ENCODE data around the gene OR2AE1.
"Not testable (repeated sequence)": the region's sequence is repeated elsewhere in the genome, so short reads cannot be mapped to it uniquely, and the experiment has no call there.

OR2AE1 gene, protein sequence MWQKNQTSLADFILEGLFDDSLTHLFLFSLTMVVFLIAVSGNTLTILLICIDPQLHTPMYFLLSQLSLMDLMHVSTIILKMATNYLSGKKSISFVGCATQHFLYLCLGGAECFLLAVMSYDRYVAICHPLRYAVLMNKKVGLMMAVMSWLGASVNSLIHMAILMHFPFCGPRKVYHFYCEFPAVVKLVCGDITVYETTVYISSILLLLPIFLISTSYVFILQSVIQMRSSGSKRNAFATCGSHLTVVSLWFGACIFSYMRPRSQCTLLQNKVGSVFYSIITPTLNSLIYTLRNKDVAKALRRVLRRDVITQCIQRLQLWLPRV

DNA sequence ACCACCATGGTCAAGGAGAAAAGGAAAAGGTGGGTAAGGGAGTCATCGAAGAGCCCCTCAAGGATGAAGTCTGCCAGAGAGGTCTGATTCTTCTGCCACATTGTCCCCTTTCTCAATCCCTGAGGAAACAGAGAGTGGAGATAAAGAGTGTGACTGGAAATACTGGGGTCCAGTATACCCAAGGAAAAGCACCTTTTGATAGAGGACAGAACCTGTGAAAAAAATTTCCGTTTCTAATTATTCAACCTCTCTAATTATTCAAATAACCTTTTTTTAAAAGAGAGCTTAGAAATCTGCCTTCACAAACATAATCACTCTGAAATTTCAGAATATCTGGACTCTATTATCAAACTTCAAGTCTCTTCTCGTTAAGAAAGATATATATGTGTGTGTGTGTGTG lies at the start of gene OR2AE1:
Gene OR2AE1 (minus strand): TSS at position 101 of the 400 bp plus-strand sequence. CDS start 0 bp downstream, at position 101.
- DNase-seq (ENCODE audit: low read depth in 2 of 2): no peak

DNA sequence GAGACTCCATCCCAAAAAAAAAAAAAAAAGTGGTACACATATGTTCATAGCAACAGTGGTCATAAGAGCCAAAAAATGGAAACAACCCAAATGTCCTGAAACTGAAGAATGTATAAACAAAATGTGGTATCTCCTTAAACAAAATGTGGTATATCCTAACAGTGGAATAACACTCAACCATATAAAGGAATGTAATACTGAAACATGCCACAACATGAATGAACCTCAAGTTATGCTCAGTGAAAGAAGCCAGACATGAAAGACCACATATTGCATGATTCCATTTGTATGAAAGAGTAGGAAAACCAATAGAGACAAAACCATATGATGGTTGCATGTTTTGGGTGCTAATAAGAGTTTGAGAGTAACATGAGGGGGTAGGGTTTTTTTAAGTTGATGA lies 49.5 kb upstream of the OR2AE1 start:
- DNase-seq (ENCODE audit: low read depth in 2 of 2): no peak

GRCh38 chr7:99923200-99923599 lies 46.4 kb upstream of the OR2AE1 start:
- no peak for DNase-seq (ENCODE audit: low read depth in 2 of 2)

DNA sequence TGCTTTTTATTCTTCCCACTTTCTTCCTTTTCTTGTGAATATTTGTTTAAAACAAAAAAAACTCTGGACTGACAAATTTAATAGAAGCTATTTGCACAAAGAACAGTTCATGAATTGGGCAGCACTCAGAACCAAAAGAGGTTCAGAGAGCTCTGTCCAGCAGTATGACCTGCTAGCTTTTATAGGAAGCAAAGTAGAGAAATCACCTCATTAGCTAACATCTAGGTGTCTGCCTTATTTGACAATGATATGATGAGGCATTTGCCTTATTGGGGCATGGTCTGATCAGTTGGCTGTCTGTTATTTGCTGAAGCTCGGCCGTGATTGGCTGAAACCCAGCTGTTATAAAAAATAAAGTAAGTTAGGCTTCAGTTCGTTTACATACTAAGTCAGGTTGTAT lies 43.3 kb upstream of the OR2AE1 start:
- DNase-seq (ENCODE audit: low read depth in 2 of 2): no peak

- DNase-seq (ENCODE audit: low read depth in 2 of 2): no peak
Measured at GRCh38 chr7:99919814-99920112, 42.9 kb upstream of the OR2AE1 start.

- DNase-seq (ENCODE audit: low read depth in 2 of 2): peak; percentile 76 to 84
Measured at GRCh38 chr7:99918959-99919813, 42.4 kb upstream of the OR2AE1 start, which contains the start of gene TRIM4. Gene TRIM4 (minus strand): TSS chr7:99919530. CDS start chr7:99919401, 129 bp downstream.

DNA sequence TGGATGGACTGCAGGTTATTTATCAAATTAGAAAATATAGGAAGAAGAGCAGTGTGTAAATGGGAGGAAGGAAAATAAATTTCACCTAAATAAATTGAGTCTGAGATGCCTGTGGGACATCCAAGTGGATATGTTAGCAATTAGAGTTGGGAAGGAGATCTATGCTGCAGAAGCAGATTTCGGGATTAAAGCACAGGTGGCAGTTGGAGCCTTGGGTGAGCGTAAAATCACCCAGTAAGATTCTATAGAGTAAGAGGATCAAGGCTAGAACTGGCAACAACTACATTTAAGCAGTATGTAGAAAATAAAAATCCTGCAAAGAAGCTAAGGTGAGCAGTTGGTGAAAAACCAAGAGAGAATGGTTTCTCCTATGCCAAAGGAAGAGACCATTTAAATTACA lies 34.1 kb upstream of the OR2AE1 start:
- no peak for DNase-seq (ENCODE audit: low read depth in 2 of 2)

GRCh38 chr7:99901581-99901980 lies 24.7 kb upstream of the OR2AE1 start:
- no peak for DNase-seq (ENCODE audit: low read depth in 2 of 2)

GRCh38 chr7:99899830-99900519 lies 23.1 kb upstream of the OR2AE1 start:
- DNase-seq (ENCODE audit: low read depth in 2 of 2): no peak

DNA sequence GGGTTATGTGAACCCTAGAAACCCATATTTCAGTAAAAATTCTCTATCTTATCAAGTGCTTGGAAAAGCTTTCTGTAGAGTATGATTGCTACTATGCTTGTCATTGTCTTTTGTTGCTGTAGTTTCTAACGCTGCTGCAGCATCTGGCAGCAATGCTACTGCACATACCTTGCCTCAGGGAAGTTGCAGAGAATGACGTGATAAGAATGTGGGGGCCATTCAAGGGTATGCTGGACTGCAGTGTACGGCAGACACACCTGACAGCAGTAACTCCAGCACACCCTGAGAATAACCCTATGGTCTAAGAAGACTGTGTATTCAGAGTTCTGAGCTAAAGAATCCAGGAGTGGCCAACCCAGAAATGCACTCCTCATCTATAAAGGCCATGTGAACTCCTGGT lies 22.0 kb upstream of the OR2AE1 start:
- no peak for DNase-seq (ENCODE audit: low read depth in 2 of 2)

- no peak for DNase-seq (ENCODE audit: low read depth in 2 of 2)
Measured at GRCh38 chr7:99898023-99898357, 21.2 kb upstream of the OR2AE1 start.

GRCh38 chr7:99897322-99898022 lies 20.6 kb upstream of the OR2AE1 start:
- no peak for DNase-seq (ENCODE audit: low read depth in 2 of 2)

GRCh38 chr7:99894738-99895137 lies 17.9 kb upstream of the OR2AE1 start:
- no peak for DNase-seq (ENCODE audit: low read depth in 2 of 2)

DNA sequence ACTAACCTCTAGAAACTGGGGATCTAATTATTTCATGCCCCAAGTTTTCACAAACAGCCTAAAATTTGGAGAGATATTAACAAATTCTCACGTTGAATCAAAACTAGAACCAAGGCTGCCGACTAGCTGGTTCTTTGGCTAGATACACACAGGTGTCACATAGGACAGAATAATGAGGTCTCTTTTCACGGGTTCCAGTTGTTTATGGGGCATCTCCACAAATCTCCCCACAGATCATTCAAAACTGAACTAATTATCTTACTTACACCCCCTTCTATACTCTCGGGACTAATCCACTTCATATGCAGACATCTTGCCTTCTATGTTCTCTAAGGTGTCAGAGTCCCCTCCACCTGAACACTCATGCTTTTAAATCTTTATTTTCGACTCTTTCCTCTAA lies 16.4 kb upstream of the OR2AE1 start:
- DNase-seq (ENCODE audit: low read depth in 2 of 2): no peak

- DNase-seq (ENCODE audit: low read depth in 2 of 2): not testable (repeated sequence)
Measured at GRCh38 chr7:99890348-99890747, 13.5 kb upstream of the OR2AE1 start.

DNA sequence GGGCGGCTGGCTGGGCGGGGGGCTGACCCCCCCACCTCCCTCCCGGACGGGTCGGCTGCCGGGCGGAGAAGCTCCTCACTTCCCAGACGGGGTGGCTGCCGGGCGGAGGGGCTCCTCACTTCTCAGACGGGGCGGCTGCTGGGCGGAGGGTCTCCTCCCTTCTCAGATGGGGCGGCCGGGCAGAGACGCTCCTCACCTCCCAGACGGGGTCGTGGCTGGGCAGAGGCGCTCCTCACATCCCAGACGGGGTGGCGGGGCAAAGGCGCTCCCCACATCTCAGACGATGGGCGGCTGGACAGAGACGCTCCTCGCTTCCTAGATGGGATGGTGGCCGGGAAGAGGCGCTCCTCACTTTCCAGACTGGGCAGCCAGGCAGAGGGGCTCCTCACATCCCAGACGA lies 11.5 kb upstream of the OR2AE1 start:
- not testable (repeated sequence) for DNase-seq (ENCODE audit: low read depth in 2 of 2)

- DNase-seq (ENCODE audit: low read depth in 2 of 2): no peak
Measured at GRCh38 chr7:99881370-99881769, 4.5 kb upstream of the OR2AE1 start.

- no peak for DNase-seq (ENCODE audit: low read depth in 2 of 2)
Measured at GRCh38 chr7:99876491-99876890, 342 bp downstream of the OR2AE1 start.

DNA sequence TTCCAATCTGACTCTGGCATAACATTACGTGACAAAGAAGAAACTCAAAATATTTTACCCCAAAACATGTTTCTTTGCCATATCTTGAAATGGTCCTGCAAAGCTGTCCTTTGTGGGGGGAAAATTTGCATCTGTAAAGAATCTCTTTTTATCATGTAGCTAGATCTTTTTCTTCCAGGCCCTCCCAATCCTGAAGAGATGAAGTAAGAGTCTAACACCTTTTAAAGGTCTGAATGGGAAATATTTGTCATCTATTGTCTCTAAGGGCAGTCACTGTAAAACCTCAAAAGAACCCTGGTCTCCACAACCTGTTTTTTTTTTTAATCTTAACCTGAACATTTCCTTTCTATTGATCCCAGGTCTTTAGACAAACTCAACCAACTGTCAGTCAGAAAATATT lies 8.6 kb downstream of the OR2AE1 start:
- DNase-seq (ENCODE audit: low read depth in 2 of 2): no peak

GRCh38 chr7:99867477-99867876 lies 9.4 kb downstream of the OR2AE1 start:
- not testable (repeated sequence) for DNase-seq (ENCODE audit: low read depth in 2 of 2)

DNA sequence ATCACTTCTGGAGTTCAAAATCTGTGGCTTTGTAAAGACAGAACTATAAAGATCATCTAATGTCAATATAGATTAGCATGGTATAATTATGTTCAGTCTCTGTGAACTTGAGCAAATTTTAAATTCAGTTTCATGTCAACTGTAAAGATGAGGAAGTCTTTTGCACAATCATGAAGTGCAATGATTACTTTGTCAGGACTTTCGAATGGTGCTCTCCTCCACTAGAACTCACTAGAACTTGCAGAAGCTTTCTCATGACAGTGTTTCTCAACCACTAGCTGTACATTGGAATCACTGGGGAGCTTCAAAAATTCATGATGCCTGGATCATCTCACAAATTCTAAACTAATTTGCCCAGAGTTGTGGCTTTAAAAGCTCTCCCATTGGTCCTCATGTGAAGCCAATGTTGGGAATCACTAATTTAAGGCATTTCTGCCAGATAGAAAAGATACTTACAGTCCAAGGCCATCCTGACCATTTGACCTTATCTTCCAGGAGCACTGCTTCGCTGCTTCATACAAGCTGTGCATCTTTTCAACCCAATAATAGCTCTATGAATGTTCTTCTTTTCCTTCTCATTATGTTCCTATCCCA lies 12.9 kb downstream of the OR2AE1 start:
- no peak for DNase-seq (ENCODE audit: low read depth in 2 of 2)

All from stimulated activated CD8-positive, alpha-beta memory T cell treated with anti-CD3 and anti-CD28 coated beads, Interleukin-2, amount 100 ng/mL, for 1 hour (primary cell).